CD4-positive, alpha-beta memory T cell (primary cell): ENCODE results near the gene CASP8. TPM values are rescaled to one million over a fixed set of nuclear protein-coding genes. Genes with fewer than 3 reads are reported as not detected.
A peak's percentile ranks its signal among the peaks of the same experiment; 100 is the strongest.

ENCODE experiments used
- CTCF ChIA-PET: fragments of 350-600 bp; sonication (Branson Sonifier 250); formaldehyde crosslinking; loops from one replicate; lab custom pipeline; 2021; ENCODE audit warnings: inconsistent platforms; ENCODE audit not compliant: partially characterized antibody; lab: Charles Lee
- POLR2A ChIA-PET: fragments of 350-600 bp; sonication (Branson Sonifier 250); formaldehyde crosslinking; loops from one replicate; lab custom pipeline; 2021; ENCODE audit not compliant: partially characterized antibody; lab: Charles Lee
- DNase-seq, 5 donors: peaks; one replicate each; pipeline versions ENCODE4 v3.0.0 to v3.0.0-alpha.2; 2020 to 2022; ENCODE audit warnings: mixed read lengths in 1 of 5
- H3K27ac ChIP-seq: one replicate; pipeline ENCODE4 v1.7.0; 2013; ENCODE audit warnings: low read depth, low read length
- H3K27me3 ChIP-seq: 2 replicates; pipeline ENCODE4 v1.7.0; 2013; ENCODE audit warnings: mild to moderate bottlenecking, low read length, moderate library complexity; ENCODE audit not compliant: insufficient read depth
- H3K36me3 ChIP-seq: 2 replicates; pipeline ENCODE4 v1.7.0; 2013; ENCODE audit warnings: mild to moderate bottlenecking, low read length, moderate library complexity; ENCODE audit not compliant: insufficient read depth
- H3K4me1 ChIP-seq: 2 replicates; pipeline ENCODE4 v1.7.0; 2013; ENCODE audit warnings: mild to moderate bottlenecking, low read length, moderate library complexity; ENCODE audit not compliant: insufficient read depth
- H3K4me3 ChIP-seq, 2 donors: one replicate each; pipeline ENCODE4 v1.7.0; 2013; ENCODE audit warnings: low read length in 2 of 2, mild to moderate bottlenecking in 1 of 2
- H3K9me3 ChIP-seq, 2 donors: one replicate each; pipeline ENCODE4 v1.7.0; 2013; ENCODE audit warnings: low read length in 2 of 2, control low read depth in 1 of 2; ENCODE audit not compliant: control insufficient read depth in 1 of 2
- H3K27ac Mint-ChIP-seq, 7 donors: one replicate each; pipeline ENCODE4 v1.8.0; 2020 to 2021; ENCODE audit warnings: mixed read lengths in 7 of 7, mild to moderate bottlenecking in 6 of 7, inconsistent platforms in 3 of 7, moderate library complexity in 3 of 7
- H3K27me3 Mint-ChIP-seq, 2 donors: one replicate each; pipeline ENCODE4 v1.8.0; 2020 to 2021; ENCODE audit warnings: mixed read lengths in 2 of 2
- H3K36me3 Mint-ChIP-seq, 2 donors: one replicate each; pipeline ENCODE4 v1.8.0; 2020 to 2021; ENCODE audit warnings: mixed read lengths in 2 of 2, inconsistent platforms in 1 of 2, mild to moderate bottlenecking in 1 of 2
- H3K4me1 Mint-ChIP-seq, 4 donors: one replicate each; pipeline ENCODE4 v1.8.0; 2020 to 2021; ENCODE audit warnings: mixed read lengths in 4 of 4, mild to moderate bottlenecking in 1 of 4
- H3K4me3 Mint-ChIP-seq, 8 donors: one replicate each; pipeline ENCODE4 v1.8.0; 2020 to 2021; ENCODE audit warnings: mixed read lengths in 8 of 8, mild to moderate bottlenecking in 7 of 8, moderate library complexity in 6 of 8, inconsistent platforms in 3 of 8
- H3K9me3 Mint-ChIP-seq, 8 donors: one replicate each; pipeline ENCODE4 v1.8.0; 2020 to 2021; ENCODE audit warnings: mixed read lengths in 8 of 8, mild to moderate bottlenecking in 5 of 8, inconsistent platforms in 3 of 8, moderate library complexity in 1 of 8
- intact Hi-C: fragments of 100-400 bp; cut with micrococcal nuclease; formaldehyde crosslinking; loops from one replicate; pipeline ENCODE4 v1.15.1; 2023
- polyA plus RNA-seq, 2 donors: library from polyadenylated mRNA; unstranded; fragments of 300-500 nt; fragmentation: Illumina TruSeq; gene quantifications; one replicate each; pipeline ENCODE4 v1.2.3, GENCODE V29; 2021
- total RNA-seq, 2 experiments: library from RNA; stranded (reverse); gene quantifications; one replicate each; pipeline ENCODE4 v1.2.3, GENCODE V29; 2021

The CASP8 gene
- 100 to 1,000 TPM; 199 to 200 TPM for total RNA-seq
- 100 to 1,000 TPM in 1 of 2 donors, 10 to 100 TPM in 1; 30.6 to 108 TPM for polyA plus RNA-seq

- no peaks in the 10 kb centered on the region for H3K27me3 Mint-ChIP-seq
- no peaks in the 10 kb centered on the region for H3K36me3 ChIP-seq
- H3K4me1 Mint-ChIP-seq, result peaks cover 44 to 85% (median 63%) of the 10 kb centered on the region in 4 donors
- H3K9me3 ChIP-seq, result no peaks in the 10 kb centered on the region
- H3K4me3 Mint-ChIP-seq, result peak within 1 kb of the TSS; percentile 95 to 100 (median 98)
- H3K4me3 ChIP-seq, result peak within 1 kb of the TSS; percentile 95 to 97
- H3K36me3 Mint-ChIP-seq, result peaks cover 12 to 29% of the 10 kb centered on the region in 2 donors
- peak; percentile 78 to 89 (median 81) for DNase-seq
- H3K27me3 ChIP-seq, result no peaks in the 10 kb centered on the region
- intact Hi-C loops, result loop anchor here (1.0 to 2.0 kb wide), 4 partner anchors 8 to 520 kb away; partner anchors contain the start of gene ALS2
- ChIA-PET POLR2A (interaction anchor here (0.6 to 14.9 kb wide), 27 partner anchors 8 to 521 kb away, joined by 3 to 249 read pairs (median 9); partner anchors contain the start of genes ALS2, CASP10, CFLAR and CLK1), CTCF (interaction anchor here (0.9 to 9.0 kb wide), 12 partner anchors 9 to 120 kb away, joined by 3 to 108 read pairs (median 5); partner anchors contain the start of gene CASP10)
- peak within 1 kb of the TSS; percentile 86 for H3K27ac ChIP-seq
- peak within 1 kb of the TSS; percentile 95 to 100 (median 100) for H3K27ac Mint-ChIP-seq
- peaks cover 79% of the 10 kb centered on the region for H3K4me1 ChIP-seq
- peaks cover 0 to 2% (median 0%) of the 10 kb centered on the region in 8 donors for H3K9me3 Mint-ChIP-seq
These were observed at the start of gene CASP8 for GRCh38 chr2:201260302-201260800. CASP8 (plus strand) TSS chr2:201260536; CDS start chr2:201266487, 5,951 bp downstream.

- H3K4me1 Mint-ChIP-seq, result peaks cover 25 to 47% (median 32%) of the 10 kb centered on the region in 4 donors
- no peaks in the 10 kb centered on the region for H3K9me3 ChIP-seq
- no peaks in the 10 kb centered on the region for H3K9me3 Mint-ChIP-seq
- H3K27ac Mint-ChIP-seq, result peak overlapping the region in 3 of 7 donors; percentile 76 to 86 (median 81)
- no peaks in the 10 kb centered on the region for H3K27me3 Mint-ChIP-seq
- no peaks in the 10 kb centered on the region for H3K27me3 ChIP-seq
- H3K4me1 ChIP-seq, result peaks cover 20% of the 10 kb centered on the region
- no peak overlapping the region for H3K4me3 Mint-ChIP-seq
- intact Hi-C loops, result no loop called here
- no peak overlapping the region for H3K4me3 ChIP-seq
- H3K36me3 ChIP-seq, result peaks cover 24% of the 10 kb centered on the region
- peaks cover 44 to 54% of the 10 kb centered on the region in 2 donors for H3K36me3 Mint-ChIP-seq
- POLR2A ChIA-PET, result interaction anchor here (0.8 kb wide), 1 partner anchor 17 kb away, joined by 4 read pairs; no protein-coding TSS in a partner anchor
- CTCF ChIA-PET, result no interaction called here
- DNase-seq, result no peak
- H3K27ac ChIP-seq, result no peak overlapping the region
These were observed 44.4 kb upstream of the CASP8 start for GRCh38 chr2:201215963-201216362.

DNA sequence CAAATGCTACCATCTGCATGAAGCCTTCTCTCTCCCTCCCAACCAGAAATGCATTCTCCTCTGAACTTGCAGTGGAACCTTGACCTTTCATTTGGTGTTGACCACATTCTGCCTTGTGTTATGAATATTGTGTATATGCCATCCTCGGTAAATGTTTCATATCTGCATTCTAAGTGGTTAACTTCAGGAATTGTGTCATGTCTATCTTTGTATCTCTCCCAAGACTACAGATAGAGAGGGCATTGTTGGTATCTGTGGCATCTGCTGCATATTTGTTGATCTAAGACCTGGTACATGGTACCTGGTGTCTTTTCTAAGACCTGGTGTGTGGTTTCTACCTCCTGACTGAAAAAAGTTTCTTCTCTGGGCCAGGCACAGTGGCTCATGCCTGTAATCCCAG, 43.4 kb upstream of the CASP8 start:
- no peaks in the 10 kb centered on the region for H3K27me3 Mint-ChIP-seq
- no peak overlapping the region for H3K4me3 Mint-ChIP-seq
- no peak overlapping the region for H3K27ac ChIP-seq
- peaks cover 38 to 58% of the 10 kb centered on the region in 2 donors for H3K36me3 Mint-ChIP-seq
- ChIA-PET CTCF (interaction anchor here (7.2 kb wide), 1 partner anchor 16 kb away, joined by 70 read pairs; no protein-coding TSS in a partner anchor), POLR2A (no interaction called here)
- no peaks in the 10 kb centered on the region for H3K27me3 ChIP-seq
- DNase-seq, result no peak
- H3K4me1 ChIP-seq, result peaks cover 20% of the 10 kb centered on the region
- no peaks in the 10 kb centered on the region for H3K9me3 Mint-ChIP-seq
- H3K4me3 ChIP-seq, result no peak overlapping the region
- peaks cover 17 to 50% (median 31%) of the 10 kb centered on the region in 4 donors for H3K4me1 Mint-ChIP-seq
- intact Hi-C loops, result no loop called here
- peak overlapping the region in 1 of 7 donors; percentile 42 for H3K27ac Mint-ChIP-seq
- no peaks in the 10 kb centered on the region for H3K9me3 ChIP-seq
- H3K36me3 ChIP-seq, result peaks cover 24% of the 10 kb centered on the region

GRCh38 chr2:201218780-201219179, 41.6 kb upstream of the CASP8 start:
- DNase-seq, result no peak

DNA sequence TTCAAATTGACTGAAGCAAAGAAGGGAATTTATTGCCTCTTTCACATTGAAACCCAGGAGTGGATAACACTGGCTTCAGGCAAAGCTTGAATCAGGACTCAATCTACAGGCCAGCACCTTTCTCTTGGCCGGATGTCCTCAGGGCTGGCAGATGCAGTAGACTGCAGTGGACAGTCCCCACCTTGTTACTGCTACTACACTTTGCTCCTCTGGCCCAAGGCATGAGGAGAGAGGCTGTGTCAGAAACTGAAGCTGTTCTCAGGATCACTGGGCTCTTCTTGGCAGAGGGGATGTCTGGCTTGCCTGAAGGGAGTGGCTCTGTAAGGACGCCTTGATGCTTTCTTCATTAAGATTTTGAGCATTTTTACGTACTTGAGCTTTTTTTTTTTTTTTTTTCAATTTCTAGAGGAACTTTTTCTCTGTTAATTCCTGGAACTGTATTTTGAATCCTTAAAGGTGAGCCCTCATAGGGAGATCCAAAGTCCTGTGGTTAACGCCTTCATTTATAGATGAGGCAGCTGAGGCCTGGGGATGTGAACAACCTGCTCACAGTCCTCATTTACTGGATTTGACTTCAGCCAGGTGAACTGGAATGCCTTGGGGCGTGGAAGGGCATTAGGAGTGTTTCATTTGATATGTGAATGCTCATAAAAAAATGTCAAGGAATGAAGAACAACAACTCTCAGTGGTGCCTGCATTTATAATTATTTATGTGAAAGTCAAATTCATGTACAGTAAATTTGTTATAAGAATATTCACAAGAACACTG, 40.8 kb upstream of the CASP8 start:
- no peak overlapping the region for H3K27ac ChIP-seq
- H3K4me1 ChIP-seq, result peaks cover 24% of the 10 kb centered on the region
- Mint-ChIP-seq H3K4me1 (peaks cover 21 to 65% (median 41%) of the 10 kb centered on the region in 4 donors), H3K36me3 (peaks cover 33 to 63% of the 10 kb centered on the region in 2 donors), H3K27me3 (no peaks in the 10 kb centered on the region), H3K9me3 (no peaks in the 10 kb centered on the region), H3K27ac (peak overlapping the region; percentile 56 to 90 (median 81)), H3K4me3 (peak overlapping the region in 2 of 8 donors; percentile 4 to 29)
- no peak overlapping the region for H3K4me3 ChIP-seq
- ChIA-PET POLR2A (interaction anchor here (0.9 to 1.3 kb wide), 2 partner anchors 9 to 25 kb away, joined by 4 read pairs; no protein-coding TSS in a partner anchor), CTCF (interaction anchor here (1.5 to 7.2 kb wide), 4 partner anchors 11 to 313 kb away, joined by 4 to 70 read pairs (median 11); partner anchors contain the start of gene CASP10)
- peaks cover 24% of the 10 kb centered on the region for H3K36me3 ChIP-seq
- intact Hi-C loops, result no loop called here
- no peak for DNase-seq
- no peaks in the 10 kb centered on the region for H3K9me3 ChIP-seq
- H3K27me3 ChIP-seq, result no peaks in the 10 kb centered on the region

More at GRCh38 chr2:201218780-201219179, 41.6 kb upstream of the CASP8 start:
- intact Hi-C loops, result no loop called here
- Mint-ChIP-seq H3K9me3 (no peaks in the 10 kb centered on the region), H3K27ac (peak overlapping the region in 4 of 7 donors; percentile 27 to 69 (median 50)), H3K27me3 (no peaks in the 10 kb centered on the region), H3K4me1 (peaks cover 19 to 65% (median 41%) of the 10 kb centered on the region in 4 donors), H3K4me3 (no peak overlapping the region), H3K36me3 (peaks cover 35 to 63% of the 10 kb centered on the region in 2 donors)
- Histone ChIP-seq H3K27me3 (no peaks in the 10 kb centered on the region), H3K27ac (no peak overlapping the region), H3K4me1 (peaks cover 24% of the 10 kb centered on the region), H3K4me3 (no peak overlapping the region), H3K9me3 (no peaks in the 10 kb centered on the region), H3K36me3 (peaks cover 24% of the 10 kb centered on the region)
- CTCF ChIA-PET, result interaction anchor here (1.9 to 7.2 kb wide), 3 partner anchors 12 to 36 kb away, joined by 6 to 70 read pairs (median 16); partner anchors contain the start of gene CASP10
- POLR2A ChIA-PET, result interaction anchor here (1.3 kb wide), 1 partner anchor 8 kb away, joined by 4 read pairs; no protein-coding TSS in a partner anchor

- no peak for DNase-seq
- Histone ChIP-seq H3K27ac (no peak overlapping the region), H3K36me3 (peaks cover 24% of the 10 kb centered on the region), H3K4me1 (peaks cover 24% of the 10 kb centered on the region), H3K27me3 (no peaks in the 10 kb centered on the region), H3K4me3 (no peak overlapping the region), H3K9me3 (no peaks in the 10 kb centered on the region)
- Mint-ChIP-seq H3K36me3 (peaks cover 32 to 61% of the 10 kb centered on the region in 2 donors), H3K9me3 (no peaks in the 10 kb centered on the region), H3K27me3 (no peaks in the 10 kb centered on the region), H3K4me3 (peak overlapping the region in 2 of 8 donors; percentile 22 to 29), H3K27ac (peak overlapping the region; percentile 68 to 90 (median 82)), H3K4me1 (peaks cover 23 to 63% (median 39%) of the 10 kb centered on the region in 4 donors)
- intact Hi-C loops, result no loop called here
- POLR2A ChIA-PET, result interaction anchor here (0.9 to 1.3 kb wide), 3 partner anchors 10 to 40 kb away, joined by 3 to 4 read pairs (median 4); partner anchors contain the start of gene CASP8
- CTCF ChIA-PET, result interaction anchor here (1.5 to 7.2 kb wide), 3 partner anchors 12 to 314 kb away, joined by 4 to 70 read pairs (median 16); partner anchors contain the start of gene CASP10
These were observed 40.2 kb upstream of the CASP8 start for GRCh38 chr2:201220102-201220570.
